CD4-positive, alpha-beta T cell treated with Interleukin-15 for 4 hours (primary cell): ENCODE results near the gene GTF3C6.
"Not testable (repeated sequence)": the region's sequence is repeated elsewhere in the genome, so short reads cannot be mapped to it uniquely, and the experiment has no call there.

Experiments
- DNase-seq: peaks from one replicate; pipeline ENCODE4 v3.0.0-alpha.2; 2020; ENCODE audit warnings: low spot score

GTF3C6 gene

GRCh38 chr6:110958329-110959192 lies at the start of gene GTF3C6:
Gene GTF3C6 (plus strand): TSS chr6:110958706. CDS start chr6:110958770, 64 bp downstream.
- DNase-seq = peak; percentile 93

- no peak for DNase-seq
Observed at GRCh38 chr6:110930781-110931180, 27.7 kb upstream of the GTF3C6 start.

GRCh38 chr6:110933912-110934311 lies 24.6 kb upstream of the GTF3C6 start:
- DNase-seq = no peak

GRCh38 chr6:110934381-110934898 lies 24.1 kb upstream of the GTF3C6 start:
- DNase-seq = no peak

- no peak for DNase-seq
Observed at GRCh38 chr6:110935171-110935570, 23.3 kb upstream of the GTF3C6 start.

- DNase-seq = no peak
Observed at GRCh38 chr6:110938171-110938570, 20.3 kb upstream of the GTF3C6 start.

- DNase-seq = no peak
Observed at GRCh38 chr6:110939429-110940200, 18.9 kb upstream of the GTF3C6 start.

- peak; percentile 63 for DNase-seq
Observed at GRCh38 chr6:110944681-110945151, 13.8 kb upstream of the GTF3C6 start.

GRCh38 chr6:110946498-110946897 lies 12.0 kb upstream of the GTF3C6 start:
- DNase-seq = no peak

GRCh38 chr6:110949679-110950285 lies 8.7 kb upstream of the GTF3C6 start:
- peak; percentile 44 for DNase-seq

GRCh38 chr6:110950440-110950839 lies 8.1 kb upstream of the GTF3C6 start:
- no peak for DNase-seq

- DNase-seq = no peak
Observed at GRCh38 chr6:110951008-110951407, 7.5 kb upstream of the GTF3C6 start.

GRCh38 chr6:110951986-110952794 lies 6.3 kb upstream of the GTF3C6 start:
- no peak for DNase-seq

GRCh38 chr6:110953633-110954303 lies 4.7 kb upstream of the GTF3C6 start:
- no peak for DNase-seq

GRCh38 chr6:110960014-110960390 lies 1.5 kb downstream of the GTF3C6 start:
- DNase-seq = no peak

- not testable (repeated sequence) for DNase-seq
Observed at GRCh38 chr6:110962636-110963035, 4.1 kb downstream of the GTF3C6 start.

GRCh38 chr6:110965629-110966229 lies 7.2 kb downstream of the GTF3C6 start:
- no peak for DNase-seq

GRCh38 chr6:110968661-110969060 lies 10.2 kb downstream of the GTF3C6 start:
- not testable (repeated sequence) for DNase-seq

GRCh38 chr6:110971468-110971867 lies 13.0 kb downstream of the GTF3C6 start:
- no peak for DNase-seq

GRCh38 chr6:110976575-110976974 lies 18.1 kb downstream of the GTF3C6 start:
- DNase-seq = no peak
